GM12872 (cell line): ENCODE data around the gene ELMO1.

ENCODE experiments used
- TF ChIP-seq, protein P1 (sequence below): IDR thresholded peaks from 3 replicates; pipeline ENCODE4 v1.5.1; 2011; ENCODE audit warnings: low read depth, mild to moderate bottlenecking, low read length, moderate library complexity; ENCODE audit not compliant: insufficient read depth

The ELMO1 gene

DNA sequence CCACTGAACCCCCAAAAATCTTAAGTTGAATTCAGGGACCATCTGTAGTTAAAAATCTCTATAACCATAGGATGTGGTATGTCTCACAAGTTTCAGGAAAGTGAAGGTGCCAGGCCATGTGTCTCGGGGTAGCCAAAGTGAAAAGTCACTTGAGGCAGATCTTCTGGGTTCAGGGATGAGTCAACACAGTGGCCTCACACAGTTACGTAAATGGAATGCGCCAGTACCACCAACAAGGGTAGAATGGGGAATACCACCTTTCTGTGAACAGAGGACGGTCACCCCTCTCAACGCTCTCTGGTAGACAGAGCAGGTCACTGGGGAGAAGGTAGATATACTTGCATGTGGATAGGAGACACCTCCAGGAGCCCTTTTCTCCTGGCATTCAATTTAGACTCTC lies 71.4 kb downstream of the ELMO1 start:
- TF ChIP-seq, protein P1, sequence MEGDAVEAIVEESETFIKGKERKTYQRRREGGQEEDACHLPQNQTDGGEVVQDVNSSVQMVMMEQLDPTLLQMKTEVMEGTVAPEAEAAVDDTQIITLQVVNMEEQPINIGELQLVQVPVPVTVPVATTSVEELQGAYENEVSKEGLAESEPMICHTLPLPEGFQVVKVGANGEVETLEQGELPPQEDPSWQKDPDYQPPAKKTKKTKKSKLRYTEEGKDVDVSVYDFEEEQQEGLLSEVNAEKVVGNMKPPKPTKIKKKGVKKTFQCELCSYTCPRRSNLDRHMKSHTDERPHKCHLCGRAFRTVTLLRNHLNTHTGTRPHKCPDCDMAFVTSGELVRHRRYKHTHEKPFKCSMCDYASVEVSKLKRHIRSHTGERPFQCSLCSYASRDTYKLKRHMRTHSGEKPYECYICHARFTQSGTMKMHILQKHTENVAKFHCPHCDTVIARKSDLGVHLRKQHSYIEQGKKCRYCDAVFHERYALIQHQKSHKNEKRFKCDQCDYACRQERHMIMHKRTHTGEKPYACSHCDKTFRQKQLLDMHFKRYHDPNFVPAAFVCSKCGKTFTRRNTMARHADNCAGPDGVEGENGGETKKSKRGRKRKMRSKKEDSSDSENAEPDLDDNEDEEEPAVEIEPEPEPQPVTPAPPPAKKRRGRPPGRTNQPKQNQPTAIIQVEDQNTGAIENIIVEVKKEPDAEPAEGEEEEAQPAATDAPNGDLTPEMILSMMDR, result no peak

DNA sequence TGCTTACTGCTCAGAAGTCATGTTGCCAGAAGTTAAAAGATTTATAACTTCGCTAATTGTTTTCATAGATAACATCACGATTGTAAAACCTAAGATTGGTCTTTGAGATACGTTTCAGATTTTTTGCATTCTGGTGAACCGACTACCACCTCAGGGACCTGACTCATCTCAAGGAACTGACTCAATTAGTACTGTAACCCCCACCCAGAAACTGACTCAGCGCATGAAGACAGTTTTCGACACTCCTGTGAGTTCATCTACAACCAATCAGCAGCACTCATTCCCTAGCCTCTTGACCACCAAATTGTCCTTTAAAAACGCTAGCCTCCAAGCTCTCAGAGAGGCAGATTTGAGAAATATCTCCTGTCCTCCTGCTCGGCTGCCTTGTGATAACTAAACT lies 72.3 kb downstream of the ELMO1 start:
- TF ChIP-seq, protein P1, result no peak

DNA sequence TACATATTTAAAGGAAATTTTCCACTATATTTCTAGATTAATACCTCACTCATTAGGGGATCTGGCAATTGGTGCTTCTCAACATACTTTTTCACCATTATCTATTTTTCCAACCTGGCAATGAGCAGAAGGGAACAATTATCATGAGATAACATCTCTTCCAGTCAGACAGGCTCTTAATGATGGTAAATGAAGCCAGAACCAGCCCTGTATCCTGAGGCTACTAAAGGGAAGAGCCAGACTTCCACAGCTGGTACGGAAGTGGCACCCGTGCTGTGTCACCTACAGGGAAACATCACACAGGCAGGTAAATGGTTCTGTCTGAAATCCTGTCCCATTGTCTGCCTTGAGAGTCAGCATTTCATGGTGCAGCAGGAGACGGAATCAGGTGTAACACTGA lies 75.9 kb downstream of the ELMO1 start:
- TF ChIP-seq, protein P1, result no peak

DNA sequence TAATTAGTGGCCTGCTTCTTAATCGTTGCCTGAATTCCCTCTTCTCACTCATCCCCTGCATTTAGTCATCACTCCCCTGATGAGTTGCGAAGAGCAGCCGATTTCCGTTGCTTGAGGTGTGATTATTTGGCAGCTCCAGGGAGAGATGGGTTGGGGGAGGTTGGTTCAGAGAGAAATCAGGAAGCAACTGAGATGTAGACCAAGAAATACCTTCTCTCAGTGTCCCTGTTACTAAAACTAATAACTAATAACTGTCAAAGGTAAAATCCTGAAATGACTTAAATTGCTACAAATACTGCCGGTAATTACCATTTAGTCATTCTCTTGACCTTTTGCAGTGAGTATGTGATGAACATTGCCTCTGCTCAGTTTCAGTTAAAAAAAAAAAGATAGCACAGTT lies 76.9 kb downstream of the ELMO1 start:
- TF ChIP-seq, protein P1, result no peak

DNA sequence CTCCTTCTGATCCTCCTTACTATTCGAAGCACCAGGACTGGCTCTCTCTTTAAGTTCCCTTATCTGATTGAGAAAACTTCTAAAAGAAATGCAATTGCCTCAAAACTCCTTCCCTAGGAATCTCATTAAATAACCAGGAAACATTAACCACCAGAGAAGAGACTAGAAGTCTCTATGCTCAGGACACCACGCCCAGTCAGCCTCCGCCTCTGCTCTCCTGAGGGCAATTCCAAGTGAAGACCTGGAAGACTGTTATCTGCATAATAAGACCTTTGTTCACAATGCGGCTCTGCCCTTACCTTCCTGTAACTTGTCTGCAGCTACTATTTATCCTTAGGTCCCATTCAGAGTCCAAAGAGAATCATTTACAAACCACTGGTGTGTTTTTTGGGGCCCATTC lies 78.8 kb downstream of the ELMO1 start:
- TF ChIP-seq, protein P1, result no peak

DNA sequence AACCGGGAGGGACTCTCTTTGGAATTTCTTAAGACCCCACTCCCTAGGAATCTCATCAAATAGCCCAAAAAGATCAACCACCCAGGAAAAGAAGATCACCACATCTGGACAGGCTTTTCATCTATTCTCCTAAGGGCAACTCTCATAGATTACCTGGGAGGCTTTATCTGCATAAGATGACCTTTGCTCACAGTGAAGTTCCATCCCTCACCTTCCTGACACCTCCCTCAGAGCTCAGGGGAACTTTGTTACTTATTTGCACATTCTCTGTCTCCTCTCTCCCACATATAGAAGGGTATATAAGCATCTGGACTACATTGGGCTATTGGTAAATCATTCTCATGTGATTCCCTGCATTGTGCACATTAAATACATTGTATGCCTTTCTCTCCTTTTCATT lies 80.1 kb downstream of the ELMO1 start:
- TF ChIP-seq, protein P1, result no peak

DNA sequence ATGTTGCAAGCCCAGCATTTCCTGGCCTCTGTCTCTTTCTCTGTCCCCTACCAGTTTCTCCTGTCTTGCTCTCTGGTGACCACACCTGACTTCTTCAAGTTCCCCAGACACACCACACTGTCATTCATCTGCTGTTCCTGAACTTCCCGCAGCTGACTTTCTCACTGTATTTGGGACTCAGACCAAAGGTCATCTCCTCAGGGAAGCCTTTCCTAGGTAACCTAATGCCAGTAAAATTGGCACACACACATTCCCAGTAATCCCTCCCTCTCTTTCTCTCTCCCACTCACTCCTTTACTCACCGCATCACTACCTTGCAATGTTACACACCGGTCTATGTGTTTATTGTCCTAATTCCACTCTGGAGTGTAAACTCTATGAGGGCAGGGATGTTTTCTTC lies 81.7 kb downstream of the ELMO1 start:
- TF ChIP-seq, protein P1, result no peak

DNA sequence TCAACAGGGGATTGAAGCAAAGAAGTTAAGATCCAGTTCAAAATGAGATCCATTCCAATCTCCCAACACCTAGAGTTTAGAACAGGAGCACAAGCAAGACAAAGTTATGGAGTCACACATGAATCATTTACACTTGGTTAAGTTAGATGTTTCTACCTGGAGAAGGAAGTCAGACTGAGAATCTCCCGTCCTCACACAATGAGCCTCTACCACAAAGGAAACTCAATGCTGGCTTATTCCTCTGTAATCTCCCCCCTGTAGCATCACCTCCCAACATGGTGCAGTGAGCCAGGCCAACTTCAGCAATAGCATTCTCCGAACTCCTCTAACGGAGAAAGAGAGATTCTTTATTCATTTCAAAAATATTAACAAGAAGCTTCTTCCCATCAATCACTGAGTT lies 82.2 kb downstream of the ELMO1 start:
- TF ChIP-seq, protein P1, result no peak
